Measurements from ENCODE around the gene CTNNBIP1. TPM values are rescaled to one million over a fixed set of nuclear protein-coding genes. Genes with fewer than 3 reads are reported as not detected.

CTNNBIP1 gene
- total and polyA plus RNA-seq, 4 donors, result 6.7 to 10.6 (median 9.6) TPM

DNA sequence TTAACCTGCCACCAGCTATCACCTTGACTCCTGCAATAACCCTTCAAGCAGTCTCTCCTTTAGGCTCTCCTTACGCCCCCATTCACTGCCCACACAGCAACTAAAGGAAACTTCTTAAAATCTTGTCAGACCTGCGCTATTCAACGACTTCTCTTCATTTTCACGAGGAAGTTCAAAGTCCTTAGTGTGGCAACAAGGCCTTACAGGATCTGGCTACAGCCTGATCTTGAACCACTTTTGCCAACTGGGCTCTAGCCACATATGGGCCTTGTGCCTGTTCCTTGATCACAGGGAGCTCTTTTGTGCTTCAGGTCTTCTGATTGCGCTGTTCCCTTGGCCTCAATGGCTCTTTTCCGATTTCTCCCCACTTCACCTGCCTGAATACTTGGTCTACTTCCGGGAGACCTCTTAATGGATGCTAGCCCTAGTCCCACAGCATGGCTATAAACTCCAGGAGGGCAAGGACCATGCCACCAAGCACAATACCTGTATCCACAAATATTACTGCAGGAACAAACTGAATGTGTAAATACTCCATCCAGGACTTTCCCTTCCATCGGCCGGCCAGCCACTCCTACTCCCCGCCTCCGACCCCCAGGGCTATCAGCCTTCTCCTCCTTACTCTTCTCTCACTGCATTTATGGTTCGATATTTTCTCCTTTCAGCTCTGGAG, 2.3 kb upstream of the CTNNBIP1 start:
- Histone ChIP-seq H3K27ac (ENCODE audit: low read depth in 1 of 2, low read length in 2 of 2) (no peak overlapping the region), H3K9ac (ENCODE audit: low read depth in 1 of 2, low read length in 2 of 2) (no peak overlapping the region), H3K4me3 (ENCODE audit: low read depth in 1 of 3, low read length in 3 of 3) (no peak overlapping the region), H3K27me3 (ENCODE audit: control insufficient read depth in 4 of 4, insufficient read depth in 4 of 4, low read length in 3 of 4) (no peaks in the 10 kb centered on the region), H3K9me3 (ENCODE audit: control insufficient read depth in 4 of 4, low read length in 3 of 4) (no peaks in the 10 kb centered on the region), H3K4me1 (ENCODE audit: control insufficient read depth in 4 of 4, insufficient read depth in 4 of 4, low read length in 3 of 4) (peaks cover 3 to 32% (median 17%) of the 10 kb centered on the region in 4 donors), H3K36me3 (ENCODE audit: control insufficient read depth in 4 of 4, insufficient read depth in 3 of 4, low read depth in 1 of 4, low read length in 3 of 4) (no peaks in the 10 kb centered on the region)
- TF ChIP-seq HNF4A (conservative IDR thresholded peaks at IDR 0.05) (no peak), TAF1 (conservative IDR thresholded peaks at IDR 0.05) (no peak), FOXA2 (IDR thresholded peaks at IDR 0.05) (no peak), HNF4G (IDR thresholded peaks at IDR 0.05) (no peak), GABPA (IDR thresholded peaks at IDR 0.05 in 1 of 2, conservative IDR thresholded peaks at IDR 0.05 in 1 of 2) (no peak), FOXA1 (IDR thresholded peaks at IDR 0.05) (no peak), RXRA (IDR thresholded peaks at IDR 0.05) (no peak), YY1 (IDR thresholded peaks at IDR 0.05) (no peak)
- TF ChIP-seq, protein P1, sequence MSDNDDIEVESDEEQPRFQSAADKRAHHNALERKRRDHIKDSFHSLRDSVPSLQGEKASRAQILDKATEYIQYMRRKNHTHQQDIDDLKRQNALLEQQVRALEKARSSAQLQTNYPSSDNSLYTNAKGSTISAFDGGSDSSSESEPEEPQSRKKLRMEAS (IDR thresholded peaks at IDR 0.05), result no peak
- TF ChIP-seq, protein P2, sequence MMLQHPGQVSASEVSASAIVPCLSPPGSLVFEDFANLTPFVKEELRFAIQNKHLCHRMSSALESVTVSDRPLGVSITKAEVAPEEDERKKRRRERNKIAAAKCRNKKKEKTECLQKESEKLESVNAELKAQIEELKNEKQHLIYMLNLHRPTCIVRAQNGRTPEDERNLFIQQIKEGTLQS (IDR thresholded peaks at IDR 0.05), result no peak
- DNase-seq (ENCODE audit: low spot score), result no peak
- WGBS, result 75% methylated on average over 12 of the region's 12 CpGs

DNA sequence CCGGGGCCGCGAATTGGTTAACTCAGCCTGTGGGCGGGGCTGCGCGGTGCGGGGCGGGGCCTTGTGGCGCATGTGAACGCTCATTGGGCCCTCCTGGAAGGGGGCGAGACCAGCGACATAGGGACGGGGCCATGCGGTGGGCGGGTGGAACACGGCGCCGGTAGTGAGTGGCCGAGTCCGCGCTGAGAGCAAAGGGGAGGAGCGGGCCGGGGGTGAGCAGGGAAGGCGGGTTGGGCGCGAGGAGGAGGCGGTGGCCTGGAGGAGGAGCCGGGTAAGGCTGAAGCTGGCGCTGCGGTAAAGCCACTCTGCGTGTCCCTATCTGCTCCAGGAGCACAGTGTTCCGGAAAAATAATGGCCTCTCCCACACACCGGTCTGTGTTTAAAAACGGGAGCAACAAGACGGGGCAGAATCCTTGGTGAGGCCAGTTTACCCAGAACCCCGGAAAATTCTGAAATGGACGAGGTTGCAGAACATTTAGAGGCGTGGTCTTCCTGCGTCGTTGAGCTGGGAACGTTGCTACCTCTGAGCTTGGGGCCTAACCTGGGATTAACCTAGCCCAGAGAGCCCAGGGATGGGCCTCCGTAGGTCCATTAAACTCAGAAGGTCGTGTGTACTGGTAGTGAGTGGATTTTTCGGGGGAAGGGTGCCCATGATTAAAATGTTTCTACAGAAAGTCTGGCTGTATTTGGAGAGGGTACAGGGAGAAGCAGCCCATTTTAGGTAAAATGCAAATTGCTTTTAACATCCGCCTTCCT, 532 bp upstream of the CTNNBIP1 start:
- Histone ChIP-seq H3K27ac (ENCODE audit: low read depth in 1 of 2, low read length in 2 of 2) (peak overlapping the region; percentile 81 to 84), H3K27me3 (ENCODE audit: control insufficient read depth in 4 of 4, insufficient read depth in 4 of 4, low read length in 3 of 4) (no peaks in the 10 kb centered on the region), H3K4me1 (ENCODE audit: control insufficient read depth in 4 of 4, insufficient read depth in 4 of 4, low read length in 3 of 4) (peaks cover 3 to 32% (median 17%) of the 10 kb centered on the region in 4 donors), H3K9me3 (ENCODE audit: control insufficient read depth in 4 of 4, low read length in 3 of 4) (no peaks in the 10 kb centered on the region), H3K9ac (ENCODE audit: low read depth in 1 of 2, low read length in 2 of 2) (peak overlapping the region; percentile 52 to 88), H3K36me3 (ENCODE audit: control insufficient read depth in 4 of 4, insufficient read depth in 3 of 4, low read depth in 1 of 4, low read length in 3 of 4) (no peaks in the 10 kb centered on the region), H3K4me3 (ENCODE audit: low read depth in 1 of 3, low read length in 3 of 3) (peak overlapping the region; percentile 61 to 73 (median 64))
- TF ChIP-seq, protein P3, sequence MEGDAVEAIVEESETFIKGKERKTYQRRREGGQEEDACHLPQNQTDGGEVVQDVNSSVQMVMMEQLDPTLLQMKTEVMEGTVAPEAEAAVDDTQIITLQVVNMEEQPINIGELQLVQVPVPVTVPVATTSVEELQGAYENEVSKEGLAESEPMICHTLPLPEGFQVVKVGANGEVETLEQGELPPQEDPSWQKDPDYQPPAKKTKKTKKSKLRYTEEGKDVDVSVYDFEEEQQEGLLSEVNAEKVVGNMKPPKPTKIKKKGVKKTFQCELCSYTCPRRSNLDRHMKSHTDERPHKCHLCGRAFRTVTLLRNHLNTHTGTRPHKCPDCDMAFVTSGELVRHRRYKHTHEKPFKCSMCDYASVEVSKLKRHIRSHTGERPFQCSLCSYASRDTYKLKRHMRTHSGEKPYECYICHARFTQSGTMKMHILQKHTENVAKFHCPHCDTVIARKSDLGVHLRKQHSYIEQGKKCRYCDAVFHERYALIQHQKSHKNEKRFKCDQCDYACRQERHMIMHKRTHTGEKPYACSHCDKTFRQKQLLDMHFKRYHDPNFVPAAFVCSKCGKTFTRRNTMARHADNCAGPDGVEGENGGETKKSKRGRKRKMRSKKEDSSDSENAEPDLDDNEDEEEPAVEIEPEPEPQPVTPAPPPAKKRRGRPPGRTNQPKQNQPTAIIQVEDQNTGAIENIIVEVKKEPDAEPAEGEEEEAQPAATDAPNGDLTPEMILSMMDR (IDR thresholded peaks at IDR 0.05; ENCODE audit: low read depth, low read length, missing input control), result no peak
- TF ChIP-seq FOXA2 (IDR thresholded peaks at IDR 0.05) (no peak), EGR1 (IDR thresholded peaks at IDR 0.05; ENCODE audit: low read depth in 2 of 2) (peak; percentile 44 to 47), JUND (IDR thresholded peaks at IDR 0.05) (no peak), HNF4A (conservative IDR thresholded peaks at IDR 0.05) (peak in 1 of 2 donors; percentile 37), TAF1 (conservative IDR thresholded peaks at IDR 0.05) (peak; percentile 82), RAD21 (IDR thresholded peaks at IDR 0.05) (peak in 1 of 2 donors; percentile 4), HNF4G (IDR thresholded peaks at IDR 0.05) (no peak), FOXA1 (IDR thresholded peaks at IDR 0.05) (no peak), SP1 (IDR thresholded peaks at IDR 0.05) (peak; percentile 85), NR2F2 (IDR thresholded peaks at IDR 0.05) (no peak), YY1 (IDR thresholded peaks at IDR 0.05) (peak; percentile 91), GABPA (IDR thresholded peaks at IDR 0.05 in 1 of 2, conservative IDR thresholded peaks at IDR 0.05 in 1 of 2) (peak in 1 of 2 donors; percentile 44), RXRA (IDR thresholded peaks at IDR 0.05) (peak; percentile 23 to 43)
- TF ChIP-seq, protein P2 (IDR thresholded peaks at IDR 0.05), result no peak
- TF ChIP-seq, protein P1 (IDR thresholded peaks at IDR 0.05), result peak; percentile 80
- TF ChIP-seq, protein P4, sequence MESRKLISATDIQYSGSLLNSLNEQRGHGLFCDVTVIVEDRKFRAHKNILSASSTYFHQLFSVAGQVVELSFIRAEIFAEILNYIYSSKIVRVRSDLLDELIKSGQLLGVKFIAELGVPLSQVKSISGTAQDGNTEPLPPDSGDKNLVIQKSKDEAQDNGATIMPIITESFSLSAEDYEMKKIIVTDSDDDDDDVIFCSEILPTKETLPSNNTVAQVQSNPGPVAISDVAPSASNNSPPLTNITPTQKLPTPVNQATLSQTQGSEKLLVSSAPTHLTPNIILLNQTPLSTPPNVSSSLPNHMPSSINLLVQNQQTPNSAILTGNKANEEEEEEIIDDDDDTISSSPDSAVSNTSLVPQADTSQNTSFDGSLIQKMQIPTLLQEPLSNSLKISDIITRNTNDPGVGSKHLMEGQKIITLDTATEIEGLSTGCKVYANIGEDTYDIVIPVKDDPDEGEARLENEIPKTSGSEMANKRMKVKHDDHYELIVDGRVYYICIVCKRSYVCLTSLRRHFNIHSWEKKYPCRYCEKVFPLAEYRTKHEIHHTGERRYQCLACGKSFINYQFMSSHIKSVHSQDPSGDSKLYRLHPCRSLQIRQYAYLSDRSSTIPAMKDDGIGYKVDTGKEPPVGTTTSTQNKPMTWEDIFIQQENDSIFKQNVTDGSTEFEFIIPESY (IDR thresholded peaks at IDR 0.05), result peak; percentile 16
- TF ChIP-seq, protein P5, sequence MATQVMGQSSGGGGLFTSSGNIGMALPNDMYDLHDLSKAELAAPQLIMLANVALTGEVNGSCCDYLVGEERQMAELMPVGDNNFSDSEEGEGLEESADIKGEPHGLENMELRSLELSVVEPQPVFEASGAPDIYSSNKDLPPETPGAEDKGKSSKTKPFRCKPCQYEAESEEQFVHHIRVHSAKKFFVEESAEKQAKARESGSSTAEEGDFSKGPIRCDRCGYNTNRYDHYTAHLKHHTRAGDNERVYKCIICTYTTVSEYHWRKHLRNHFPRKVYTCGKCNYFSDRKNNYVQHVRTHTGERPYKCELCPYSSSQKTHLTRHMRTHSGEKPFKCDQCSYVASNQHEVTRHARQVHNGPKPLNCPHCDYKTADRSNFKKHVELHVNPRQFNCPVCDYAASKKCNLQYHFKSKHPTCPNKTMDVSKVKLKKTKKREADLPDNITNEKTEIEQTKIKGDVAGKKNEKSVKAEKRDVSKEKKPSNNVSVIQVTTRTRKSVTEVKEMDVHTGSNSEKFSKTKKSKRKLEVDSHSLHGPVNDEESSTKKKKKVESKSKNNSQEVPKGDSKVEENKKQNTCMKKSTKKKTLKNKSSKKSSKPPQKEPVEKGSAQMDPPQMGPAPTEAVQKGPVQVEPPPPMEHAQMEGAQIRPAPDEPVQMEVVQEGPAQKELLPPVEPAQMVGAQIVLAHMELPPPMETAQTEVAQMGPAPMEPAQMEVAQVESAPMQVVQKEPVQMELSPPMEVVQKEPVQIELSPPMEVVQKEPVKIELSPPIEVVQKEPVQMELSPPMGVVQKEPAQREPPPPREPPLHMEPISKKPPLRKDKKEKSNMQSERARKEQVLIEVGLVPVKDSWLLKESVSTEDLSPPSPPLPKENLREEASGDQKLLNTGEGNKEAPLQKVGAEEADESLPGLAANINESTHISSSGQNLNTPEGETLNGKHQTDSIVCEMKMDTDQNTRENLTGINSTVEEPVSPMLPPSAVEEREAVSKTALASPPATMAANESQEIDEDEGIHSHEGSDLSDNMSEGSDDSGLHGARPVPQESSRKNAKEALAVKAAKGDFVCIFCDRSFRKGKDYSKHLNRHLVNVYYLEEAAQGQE (IDR thresholded peaks at IDR 0.05), result peak; percentile 39
- WGBS, result under 1% methylated on average over 45 of the region's 45 CpGs
- DNase-seq (ENCODE audit: low spot score), result peak; percentile 100

Data from liver (tissue), 9 donors.